Neural progenitor cell (in vitro differentiated cells): ENCODE data around the gene ERFL.

ENCODE experiments used
- CTCF ChIP-seq: fragments of 200-600 bp; sonication (generic); IDR thresholded peaks from 2 replicates; pipeline ENCODE4 v1.5.1; 2017; ENCODE audit warnings: antibody characterized with exemption, mild to moderate bottlenecking
- EZH2 ChIP-seq: fragments of 200-600 bp; sonication (generic); IDR thresholded peaks from 2 replicates; pipeline ENCODE4 v1.6.1; 2017; ENCODE audit warnings: antibody characterized with exemption, mild to moderate bottlenecking, moderate library complexity

GRCh38 chr19:41922585-41922984 lies 5.7 kb downstream of the ERFL start:
- TF ChIP-seq CTCF, result no peak
- TF ChIP-seq EZH2, result no peak
